Keratinocyte (primary cell): ENCODE data around the gene HOXB2. TPM values are rescaled to one million over a fixed set of nuclear protein-coding genes. Genes with fewer than 3 reads are reported as not detected.

Source experiments
- DNase-seq: peaks from one replicate; pipeline ENCODE4 v3.0.0-alpha.2; 2011; ENCODE audit warnings: low read depth, missing footprints, low spot score
- FAIRE-seq: peaks from 2 replicates; lab custom pipeline; 2011; peaks lifted over from hg19 to GRCh38; lab: Jason Lieb, UNC
- H2AFZ ChIP-seq: 2 replicates; pipeline ENCODE4 v1.6.0; 2012; ENCODE audit warnings: low read length, control low read depth, inconsistent platforms; ENCODE audit not compliant: control insufficient read depth
- H3K27ac ChIP-seq: 2 replicates; pipeline ENCODE4 v1.5.1; 2011; ENCODE audit warnings: low read length; ENCODE audit not compliant: control insufficient read depth, insufficient read depth
- H3K27me3 ChIP-seq: 3 replicates; pipeline ENCODE4 v1.6.0; 2011; ENCODE audit warnings: low read length; ENCODE audit not compliant: control insufficient read depth, insufficient read depth; ENCODE audit errors: extremely low read depth
- H3K36me3 ChIP-seq, 2 experiments: 2 replicates in 1 of 2; 3 replicates in 1 of 2; pipeline ENCODE4 v1.5.1; 2011; ENCODE audit warnings: low read length in 2 of 2, mild to moderate bottlenecking in 1 of 2; ENCODE audit not compliant: control insufficient read depth in 2 of 2, insufficient read depth in 2 of 2; ENCODE audit errors: extremely low read depth in 1 of 2
- H3K4me1 ChIP-seq: 3 replicates; pipeline ENCODE4 v1.5.1; 2011; ENCODE audit warnings: low read length; ENCODE audit not compliant: control insufficient read depth, insufficient read depth; ENCODE audit errors: extremely low read depth
- H3K4me2 ChIP-seq: 3 replicates; pipeline ENCODE4 v1.6.0; 2011; ENCODE audit warnings: low read depth, low read length; ENCODE audit not compliant: control insufficient read depth, insufficient read depth; ENCODE audit errors: extremely low read depth
- H3K4me3 ChIP-seq, 3 experiments: fragments of 200-600 bp in 1 of 3; sonication (generic) in 1 of 3; 2 replicates in 2 of 3; 3 replicates in 1 of 3; pipeline ENCODE4 v1.5.1; 2011 to 2016; ENCODE audit warnings: low read length in 3 of 3, mild to moderate bottlenecking in 3 of 3, control low read depth in 2 of 3, inconsistent platforms in 1 of 3, low read depth in 1 of 3, mixed read lengths in 1 of 3, mixed run types in 1 of 3, moderate library complexity in 1 of 3; ENCODE audit not compliant: control insufficient read depth in 2 of 3, insufficient read depth in 2 of 3; ENCODE audit errors: extremely low read depth in 1 of 3
- H3K79me2 ChIP-seq: 2 replicates; pipeline ENCODE4 v1.6.0; 2012; ENCODE audit warnings: low read length; ENCODE audit not compliant: control insufficient read depth, insufficient read depth
- H3K9ac ChIP-seq: 3 replicates; pipeline ENCODE4 v1.6.0; 2011; ENCODE audit warnings: low read length; ENCODE audit not compliant: control insufficient read depth, insufficient read depth; ENCODE audit errors: extremely low read depth
- H3K9me1 ChIP-seq: 3 replicates; pipeline ENCODE4 v1.6.0; 2011; ENCODE audit warnings: low read length; ENCODE audit not compliant: control insufficient read depth, insufficient read depth; ENCODE audit errors: extremely low read depth
- H3K9me3 ChIP-seq: 2 replicates; pipeline ENCODE4 v1.5.1; 2012; ENCODE audit warnings: low read depth, low read length; ENCODE audit not compliant: control insufficient read depth
- H4K20me1 ChIP-seq: 3 replicates; pipeline ENCODE4 v1.6.0; 2011; ENCODE audit warnings: low read length; ENCODE audit not compliant: control insufficient read depth, insufficient read depth; ENCODE audit errors: extremely low read depth
- CTCF ChIP-seq, 3 experiments: IDR thresholded peaks in 1 of 3; conservative IDR thresholded peaks in 1 of 3; optimal IDR thresholded peaks in 1 of 3; 2 replicates in 2 of 3; 3 replicates in 1 of 3; pipeline versions ENCODE3 to v1.5.1; 2011; ENCODE audit warnings: low read length in 3 of 3, mild to moderate bottlenecking in 3 of 3, moderate library complexity in 2 of 3, control low read depth in 1 of 3, inconsistent platforms in 1 of 3; ENCODE audit not compliant: insufficient read depth in 2 of 3; ENCODE audit errors: extremely low read depth in 1 of 3
- EZH2 ChIP-seq: IDR thresholded peaks from one replicate; pipeline ENCODE4 v1.6.1; 2012; ENCODE audit warnings: inconsistent platforms, mild to moderate bottlenecking, low read length, moderate library complexity
- dilution Hi-C: fragments of 300-500 bp; cut with MboI; formaldehyde crosslinking; loops from one replicate; pipeline ENCODE4 v1.7.0; 2020; ENCODE audit warnings: low sequenced_read_pairs; ENCODE audit not compliant: extremely low pct_ligation_motif_present
- polyA plus RNA-seq, 5 experiments: library from polyadenylated mRNA; depleted of rRNA in 3 of 5; stranded (reverse) in 3 of 5; stranded (forward) in 1 of 5; unstranded in 1 of 5; fragments of >200 nt; gene quantifications; 1 replicate in 1 of 5; 2 replicates in 3 of 5; 3 replicates in 1 of 5; pipeline versions ENCODE4 v1.2.1 to v1.2.3, GENCODE V29; 2011 to 2012; ENCODE audit warnings: missing spikeins in 2 of 5, low read depth in 1 of 5, low replicate concordance in 1 of 5

Gene HOXB2
- polyA plus RNA-seq, 1 donor (not counting 4 experiments of a cell fraction or from before 2014, with no cell fraction given), result 3.8 TPM

DNA sequence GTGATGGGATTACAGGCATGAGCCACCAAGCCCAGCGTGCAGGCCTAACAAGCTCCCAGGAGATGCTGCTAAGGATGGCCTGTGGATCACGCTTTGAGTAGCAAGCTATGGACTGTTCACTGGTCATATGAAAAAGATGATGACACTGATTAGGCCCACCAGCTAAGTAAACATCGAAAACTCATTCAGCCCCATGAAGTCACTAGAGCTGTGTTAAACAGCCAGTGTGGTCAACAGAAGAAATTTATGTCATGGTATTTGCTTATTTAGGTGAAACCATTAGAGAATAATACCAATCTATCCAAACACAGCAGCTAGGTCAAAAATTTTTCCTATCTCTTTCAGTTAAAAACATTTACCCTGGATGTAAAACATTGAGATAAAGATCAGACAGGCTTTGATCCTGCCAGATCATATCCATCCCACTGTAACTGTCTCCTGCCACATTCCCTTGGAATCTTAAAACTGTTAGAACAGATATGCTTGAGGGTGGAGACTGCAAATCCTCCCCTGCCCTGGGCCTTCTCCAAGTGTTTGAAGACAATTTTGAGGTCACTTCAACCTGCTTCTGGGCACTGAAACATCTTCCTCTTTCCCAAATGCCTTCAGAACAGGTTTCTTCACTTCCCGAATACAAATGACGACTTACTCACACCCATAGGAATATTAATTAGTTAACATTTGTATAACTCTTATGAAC is 45.0 kb downstream of the HOXB2 start:
- Histone ChIP-seq H3K36me3 (no peaks in the 10 kb centered on the region), H4K20me1 (no peaks in the 10 kb centered on the region), H3K27me3 (no peaks in the 10 kb centered on the region), H3K27ac (no peak overlapping the region), H3K9me3 (no peaks in the 10 kb centered on the region), H2AFZ (no peak overlapping the region), H3K4me1 (peaks cover 22% of the 10 kb centered on the region), H3K9me1 (no peaks in the 10 kb centered on the region), H3K4me3 (no peak overlapping the region), H3K9ac (no peak overlapping the region), H3K4me2 (no peak overlapping the region), H3K79me2 (no peaks in the 10 kb centered on the region)
- dilution Hi-C loops, result no loop called here
- FAIRE-seq (peak; percentile 51), DNase-seq (no peak)
- TF ChIP-seq EZH2, result no peak
- no peak for TF ChIP-seq CTCF (optimal IDR thresholded peaks at IDR 0.05 in 1 of 3, IDR thresholded peaks at IDR 0.05 in 1 of 3, conservative IDR thresholded peaks at IDR 0.05 in 1 of 3; ENCODE audit: extremely low read depth in 1 of 3, insufficient read depth in 2 of 3, low read length in 3 of 3)

DNA sequence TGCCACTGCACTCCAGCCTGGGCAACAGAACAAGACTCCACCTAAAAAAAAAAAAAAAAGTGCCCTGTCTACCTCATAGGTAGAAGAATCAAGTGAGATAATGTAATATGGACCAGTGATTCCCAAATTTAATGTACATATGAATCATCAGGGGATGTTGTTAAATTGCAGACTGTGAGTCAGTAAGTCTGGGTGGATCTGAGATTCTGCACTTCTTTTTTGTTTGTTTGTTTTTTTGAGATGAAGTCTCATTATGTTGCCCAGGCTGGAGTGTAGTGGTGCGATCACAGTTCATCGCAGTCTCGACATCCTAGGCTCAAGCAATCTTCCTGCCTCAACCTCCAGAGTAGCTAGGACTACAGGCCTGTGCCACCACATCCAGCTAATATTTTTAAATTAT is 45.7 kb downstream of the HOXB2 start:
- Histone ChIP-seq H3K4me2 (no peak overlapping the region), H3K36me3 (no peaks in the 10 kb centered on the region)
- peak; percentile 17 for FAIRE-seq

More for the DNA sequence above, 45.7 kb downstream of the HOXB2 start:
- Histone ChIP-seq H3K9ac (no peak overlapping the region), H3K79me2 (no peaks in the 10 kb centered on the region), H2AFZ (no peak overlapping the region), H3K9me3 (no peaks in the 10 kb centered on the region), H3K4me3 (no peak overlapping the region), H3K4me1 (peaks cover 22% of the 10 kb centered on the region), H3K27ac (no peak overlapping the region), H3K27me3 (no peaks in the 10 kb centered on the region), H3K9me1 (no peaks in the 10 kb centered on the region), H4K20me1 (no peaks in the 10 kb centered on the region)
- peak; percentile 33 for DNase-seq
- dilution Hi-C loops, result no loop called here
- TF ChIP-seq CTCF (optimal IDR thresholded peaks at IDR 0.05 in 1 of 3, IDR thresholded peaks at IDR 0.05 in 1 of 3, conservative IDR thresholded peaks at IDR 0.05 in 1 of 3; ENCODE audit: extremely low read depth in 1 of 3, insufficient read depth in 2 of 3, low read length in 3 of 3) (no peak), EZH2 (no peak)
